Neuronal stem cell (in vitro differentiated cells): ENCODE results near the gene ENDOV.

ENCODE experiments used
- DNase-seq: peaks from one replicate; pipeline ENCODE4 v3.0.0-alpha.2; 2013; ENCODE audit warnings: low spot score
- H2AFZ ChIP-seq: one replicate; pipeline ENCODE4 v1.6.1; 2013; ENCODE audit warnings: mild to moderate bottlenecking, low read length, inconsistent platforms
- H2AK5ac ChIP-seq: 2 replicates; pipeline ENCODE4 v1.6.1; 2013; ENCODE audit warnings: low read depth, mild to moderate bottlenecking, inconsistent platforms, low read length, moderate library complexity, mixed read lengths
- H2BK120ac ChIP-seq: 2 replicates; pipeline ENCODE4 v1.6.1; 2013; ENCODE audit warnings: low read depth, mild to moderate bottlenecking, inconsistent platforms, low read length, moderate library complexity, mixed read lengths
- H2BK12ac ChIP-seq: one replicate; pipeline ENCODE4 v1.6.1; 2013; ENCODE audit warnings: low read length, inconsistent platforms
- H2BK15ac ChIP-seq: 2 replicates; pipeline ENCODE4 v1.6.1; 2013; ENCODE audit warnings: mild to moderate bottlenecking, low read length, inconsistent platforms, mixed read lengths
- H2BK5ac ChIP-seq: one replicate; pipeline ENCODE4 v1.6.1; 2013; ENCODE audit warnings: inconsistent platforms, mild to moderate bottlenecking, low read length, moderate library complexity
- H3K14ac ChIP-seq: one replicate; pipeline ENCODE4 v1.6.1; 2013; ENCODE audit warnings: low read length, inconsistent platforms
- H3K18ac ChIP-seq: 2 replicates; pipeline ENCODE4 v1.6.1; 2013; ENCODE audit warnings: low read length, inconsistent platforms
- H3K23ac ChIP-seq: 2 replicates; pipeline ENCODE4 v1.6.1; 2013; ENCODE audit warnings: low read depth, mild to moderate bottlenecking, mixed read lengths, low read length, inconsistent platforms; ENCODE audit not compliant: poor library complexity
- H3K27ac ChIP-seq: replicated peaks from 3 replicates; pipeline ENCODE4 v1.5.1; 2013; ENCODE audit warnings: low read length, inconsistent platforms
- H3K27me3 ChIP-seq, 3 experiments: 2 replicates each; pipeline ENCODE4 v1.6.1; 2013; ENCODE audit warnings: low read length in 3 of 3, mild to moderate bottlenecking in 2 of 3, inconsistent platforms in 1 of 3, low read depth in 1 of 3, mixed read lengths in 1 of 3, moderate library complexity in 1 of 3; ENCODE audit not compliant: control insufficient read depth in 3 of 3, insufficient read depth in 3 of 3
- H3K36me3 ChIP-seq, 2 donors: replicated peaks in 1 of 2; 2 replicates each; pipeline ENCODE4 v1.6.1; 2013; ENCODE audit warnings: low read length in 2 of 2; ENCODE audit not compliant: control insufficient read depth in 2 of 2, insufficient read depth in 2 of 2
- H3K4ac ChIP-seq: 2 replicates; pipeline ENCODE4 v1.6.1; 2013; ENCODE audit warnings: inconsistent platforms, mild to moderate bottlenecking, low read length, moderate library complexity
- H3K4me1 ChIP-seq, 2 donors: 1 replicate in 1 of 2; 2 replicates in 1 of 2; pipeline ENCODE4 v1.6.1; 2013; ENCODE audit warnings: low read length in 2 of 2, low read depth in 1 of 2; ENCODE audit not compliant: control insufficient read depth in 2 of 2, insufficient read depth in 1 of 2
- H3K4me2 ChIP-seq: one replicate; pipeline ENCODE4 v1.6.1; 2013; ENCODE audit warnings: mild to moderate bottlenecking, low read length, inconsistent platforms; ENCODE audit not compliant: insufficient read depth, poor library complexity, severe bottlenecking
- H3K4me3 ChIP-seq, 2 donors: 2 replicates each; pipeline ENCODE4 v1.5.1; 2013; ENCODE audit warnings: low read length in 2 of 2, mild to moderate bottlenecking in 2 of 2, inconsistent platforms in 1 of 2, moderate library complexity in 1 of 2
- H3K79me1 ChIP-seq: one replicate; pipeline ENCODE4 v1.6.1; 2013; ENCODE audit warnings: low read depth, mild to moderate bottlenecking, inconsistent platforms, low read length, moderate library complexity
- H3K9ac ChIP-seq: one replicate; pipeline ENCODE4 v1.6.1; 2013; ENCODE audit warnings: mild to moderate bottlenecking, low read depth, low read length, inconsistent platforms; ENCODE audit not compliant: poor library complexity
- H3K9me3 ChIP-seq, 2 donors: replicated peaks in 1 of 2; 2 replicates each; pipeline versions ENCODE3 to v1.6.1; 2013; ENCODE audit warnings: low read length in 2 of 2, mild to moderate bottlenecking in 2 of 2, inconsistent platforms in 1 of 2, low read depth in 1 of 2, mixed read lengths in 1 of 2, moderate library complexity in 1 of 2; ENCODE audit not compliant: control insufficient read depth in 2 of 2, insufficient read depth in 1 of 2
- H4K8ac ChIP-seq: one replicate; pipeline ENCODE4 v1.6.1; 2013; ENCODE audit warnings: low read depth, mild to moderate bottlenecking, inconsistent platforms, low read length, moderate library complexity
- H4K91ac ChIP-seq: one replicate; pipeline ENCODE4 v1.6.1; 2013; ENCODE audit warnings: low read length, low read depth, mild to moderate bottlenecking, inconsistent platforms; ENCODE audit not compliant: poor library complexity
- WGBS, 2 donors: extraction: QIAGEN DNeasy Blood & Tissue Kit; methylation state at CpG; one replicate each; pipeline ENCODE4 v1.1.7; 2013; ENCODE audit warnings: missing lambda C conversion rate in 2 of 2, mixed read lengths in 1 of 2; ENCODE audit not compliant: insufficient read length in 2 of 2, insufficient replicate concordance in 1 of 2; ENCODE audit errors: extremely low coverage in 2 of 2; 5-methylcytosine and 5-hydroxymethylcytosine counted together

The ENDOV gene

GRCh38 chr17:80419255-80419654 is 4.3 kb downstream of the ENDOV start:
- Histone ChIP-seq H3K4me3 (no peak overlapping the region), H3K23ac (no peak overlapping the region), H2BK120ac (no peak overlapping the region), H3K9me3 (peaks cover 0 to 2% of the 10 kb centered on the region in 2 donors), H2AK5ac (no peak overlapping the region), H3K79me1 (peaks cover 3% of the 10 kb centered on the region), H3K27me3 (peaks cover 0 to 3% (median 0%) of the 10 kb centered on the region in 3 experiments), H3K4me2 (no peak overlapping the region), H3K9ac (no peak overlapping the region), H2BK15ac (no peak overlapping the region), H3K36me3 (peaks cover 15 to 33% of the 10 kb centered on the region in 2 donors), H4K91ac (no peak overlapping the region), H3K4me1 (peaks cover 4 to 5% of the 10 kb centered on the region in 2 donors), H3K14ac (no peak overlapping the region), H3K27ac (no peak overlapping the region), H3K18ac (no peak overlapping the region), H2AFZ (no peak overlapping the region), H4K8ac (no peak overlapping the region), H2BK12ac (no peak overlapping the region), H2BK5ac (no peak overlapping the region), H3K4ac (no peak overlapping the region)
- WGBS, 2 donors = no CpG with 5 or more reads among the region's 11 CpGs
- DNase-seq = no peak

- Histone ChIP-seq H3K36me3 (peaks cover 15 to 33% of the 10 kb centered on the region in 2 donors), H3K4me2 (no peak overlapping the region), H3K18ac (no peak overlapping the region), H2AFZ (no peak overlapping the region), H3K4me3 (no peak overlapping the region), H4K8ac (no peak overlapping the region), H2BK5ac (no peak overlapping the region), H3K27me3 (no peaks in the 10 kb centered on the region), H3K14ac (no peak overlapping the region), H3K9ac (no peak overlapping the region), H3K4me1 (no peaks in the 10 kb centered on the region), H3K23ac (no peak overlapping the region), H2AK5ac (peak overlapping the region; percentile 88), H3K27ac (no peak overlapping the region), H3K9me3 (peaks cover 0 to 2% of the 10 kb centered on the region in 2 donors), H3K4ac (no peak overlapping the region), H2BK12ac (no peak overlapping the region), H3K79me1 (no peaks in the 10 kb centered on the region), H4K91ac (no peak overlapping the region), H2BK120ac (no peak overlapping the region), H2BK15ac (no peak overlapping the region)
- DNase-seq = no peak
- no CpG with 5 or more reads among the region's 20 CpGs for WGBS, 2 donors
Measured at GRCh38 chr17:80421381-80422090, 6.6 kb downstream of the ENDOV start.

DNA sequence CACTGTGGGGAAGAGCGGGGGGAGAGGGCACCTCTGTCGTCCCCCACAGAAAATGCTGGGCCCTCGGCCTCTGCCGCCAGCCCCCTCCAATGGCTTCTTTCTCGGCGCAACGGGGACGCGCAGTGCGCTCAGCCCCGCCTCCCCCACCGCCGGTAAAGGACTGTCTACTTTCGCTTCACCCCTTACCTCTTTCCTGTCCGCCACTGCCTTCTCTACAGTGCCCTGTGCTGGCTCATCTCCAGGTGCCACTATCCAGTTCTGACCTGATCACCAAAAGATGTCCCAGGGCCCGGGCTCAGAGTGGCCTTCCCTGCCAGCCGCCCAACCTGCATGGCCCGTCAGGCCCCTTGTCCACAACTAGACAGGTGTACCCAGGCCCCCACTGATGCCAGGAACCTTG is 7.3 kb downstream of the ENDOV start:
- Histone ChIP-seq H3K27me3 (no peaks in the 10 kb centered on the region), H2BK15ac (no peak overlapping the region), H3K4ac (no peak overlapping the region), H3K9ac (no peak overlapping the region), H3K27ac (no peak overlapping the region), H3K36me3 (peaks cover 13 to 28% of the 10 kb centered on the region in 2 donors), H3K4me2 (no peak overlapping the region), H3K9me3 (peaks cover 0 to 2% of the 10 kb centered on the region in 2 donors), H2AK5ac (no peak overlapping the region), H3K4me3 (no peak overlapping the region), H4K91ac (no peak overlapping the region), H4K8ac (no peak overlapping the region), H2AFZ (no peak overlapping the region), H2BK5ac (no peak overlapping the region), H2BK12ac (no peak overlapping the region), H3K4me1 (peaks cover 0 to 1% of the 10 kb centered on the region in 2 donors), H3K79me1 (no peaks in the 10 kb centered on the region), H2BK120ac (no peak overlapping the region), H3K18ac (no peak overlapping the region), H3K23ac (no peak overlapping the region), H3K14ac (no peak overlapping the region)
- no CpG with 5 or more reads among the region's 18 CpGs for WGBS, 2 donors
- DNase-seq = no peak

DNA sequence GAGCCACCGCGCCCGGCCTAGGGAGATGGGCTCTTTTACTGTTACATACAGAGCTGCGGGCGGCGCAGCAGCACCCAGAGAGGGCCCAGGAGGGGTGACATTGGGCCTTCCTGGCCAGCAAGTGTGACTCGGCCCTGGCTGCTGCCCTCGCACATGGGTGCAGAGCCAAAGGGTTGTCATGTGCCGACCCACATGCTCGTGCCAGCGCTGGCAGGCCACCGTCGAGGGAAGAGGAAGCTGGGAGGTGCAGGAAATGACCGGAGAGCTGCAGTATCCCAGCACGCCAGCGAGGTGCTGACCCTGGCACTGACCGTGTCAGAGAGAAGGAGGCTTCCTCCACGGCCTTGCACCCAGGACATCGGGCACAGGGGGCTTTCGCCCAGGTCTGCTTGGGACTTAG is 8.0 kb downstream of the ENDOV start:
- Histone ChIP-seq H3K27ac (no peak overlapping the region), H2BK120ac (no peak overlapping the region), H4K8ac (no peak overlapping the region), H3K4ac (no peak overlapping the region), H3K14ac (no peak overlapping the region), H2BK15ac (no peak overlapping the region), H3K4me3 (no peak overlapping the region), H3K27me3 (no peaks in the 10 kb centered on the region), H3K79me1 (no peaks in the 10 kb centered on the region), H2BK12ac (no peak overlapping the region), H4K91ac (no peak overlapping the region), H3K9ac (no peak overlapping the region), H3K23ac (peak overlapping the region; percentile 98), H3K18ac (no peak overlapping the region), H2BK5ac (no peak overlapping the region), H2AK5ac (no peak overlapping the region), H3K36me3 (peaks cover 7 to 21% of the 10 kb centered on the region in 2 donors), H3K4me2 (no peak overlapping the region), H3K9me3 (peaks cover 0 to 2% of the 10 kb centered on the region in 2 donors), H3K4me1 (peaks cover 0 to 1% of the 10 kb centered on the region in 2 donors), H2AFZ (no peak overlapping the region)
- WGBS, 2 donors = no CpG with 5 or more reads among the region's 20 CpGs
- no peak for DNase-seq
